ENCODE data around the gene AARS2. TPM values are rescaled to one million over a fixed set of nuclear protein-coding genes. Genes with fewer than 3 reads are reported as not detected.

Gene AARS2
- total RNA-seq, 4 donors from 2014 or later: 9.0 to 21.9 (median 12.2) TPM

DNA sequence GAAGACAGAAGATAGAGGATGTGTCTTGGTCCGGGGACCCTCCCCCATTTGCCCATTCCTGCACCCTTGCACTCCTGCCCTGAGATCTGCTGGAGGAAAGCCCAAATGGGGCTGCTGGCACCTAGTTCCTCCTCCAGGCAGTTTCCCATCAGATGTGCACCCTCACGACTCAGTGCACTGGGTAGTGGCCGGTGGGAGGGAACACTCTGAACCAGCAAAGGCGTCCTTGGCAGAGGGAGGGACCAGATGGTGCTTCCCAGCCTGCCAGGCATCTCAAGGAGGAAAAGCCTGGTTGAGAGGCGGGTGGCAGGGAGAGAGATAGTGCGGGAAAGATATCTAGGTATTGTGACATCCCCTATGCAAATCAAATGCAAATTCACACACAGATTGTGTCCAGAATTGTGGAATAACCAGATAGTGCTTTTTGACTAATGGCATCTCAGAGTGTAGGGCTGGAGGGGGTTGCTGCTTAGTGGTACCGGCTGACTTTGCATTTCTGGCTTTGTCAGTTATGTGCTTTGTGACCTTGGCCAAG is 23.4 kb downstream of the AARS2 start:
- intact Hi-C loops (cut with DNase I): no loop called here
- H3K27me3 ChIP-seq: peaks cover 0 to 98% (median under 1%) of the 10 kb centered on the region in 4 donors

DNA sequence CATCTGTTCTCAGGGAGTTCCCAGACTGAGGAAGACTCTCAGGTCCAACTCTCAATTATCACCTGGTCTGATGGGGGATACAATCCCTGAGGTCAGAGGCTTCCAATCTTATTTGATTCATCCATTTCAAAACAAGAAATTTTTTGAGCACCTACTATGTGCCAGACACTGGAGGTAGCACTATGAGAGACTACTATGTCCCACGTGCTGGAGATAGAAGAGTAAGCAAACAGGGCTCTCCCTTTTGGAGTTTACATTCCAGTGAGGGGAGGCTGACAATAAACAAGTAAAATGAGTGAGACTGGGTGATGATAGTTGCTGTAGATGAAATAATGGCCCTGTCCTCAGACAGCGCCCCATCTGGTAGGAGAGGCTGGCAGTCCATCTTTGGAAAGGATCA is 26.4 kb downstream of the AARS2 start:
- intact Hi-C loops (cut with DNase I): no loop called here
- Histone ChIP-seq H3K27me3 (peaks cover 0 to 84% (median 0%) of the 10 kb centered on the region in 4 donors), H3K9me3 (no peaks in the 10 kb centered on the region), H3K36me3 (no peaks in the 10 kb centered on the region), H3K4me3 (no peak overlapping the region), H3K27ac (no peak overlapping the region), H3K4me1 (no peaks in the 10 kb centered on the region)
- TF ChIP-seq POLR2A (IDR thresholded peaks at IDR 0.05): no peak
- TF ChIP-seq, protein P1, sequence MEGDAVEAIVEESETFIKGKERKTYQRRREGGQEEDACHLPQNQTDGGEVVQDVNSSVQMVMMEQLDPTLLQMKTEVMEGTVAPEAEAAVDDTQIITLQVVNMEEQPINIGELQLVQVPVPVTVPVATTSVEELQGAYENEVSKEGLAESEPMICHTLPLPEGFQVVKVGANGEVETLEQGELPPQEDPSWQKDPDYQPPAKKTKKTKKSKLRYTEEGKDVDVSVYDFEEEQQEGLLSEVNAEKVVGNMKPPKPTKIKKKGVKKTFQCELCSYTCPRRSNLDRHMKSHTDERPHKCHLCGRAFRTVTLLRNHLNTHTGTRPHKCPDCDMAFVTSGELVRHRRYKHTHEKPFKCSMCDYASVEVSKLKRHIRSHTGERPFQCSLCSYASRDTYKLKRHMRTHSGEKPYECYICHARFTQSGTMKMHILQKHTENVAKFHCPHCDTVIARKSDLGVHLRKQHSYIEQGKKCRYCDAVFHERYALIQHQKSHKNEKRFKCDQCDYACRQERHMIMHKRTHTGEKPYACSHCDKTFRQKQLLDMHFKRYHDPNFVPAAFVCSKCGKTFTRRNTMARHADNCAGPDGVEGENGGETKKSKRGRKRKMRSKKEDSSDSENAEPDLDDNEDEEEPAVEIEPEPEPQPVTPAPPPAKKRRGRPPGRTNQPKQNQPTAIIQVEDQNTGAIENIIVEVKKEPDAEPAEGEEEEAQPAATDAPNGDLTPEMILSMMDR (IDR thresholded peaks at IDR 0.05): no peak
- 49 to 50% methylated on average over 2 of the region's 2 CpGs for WGBS, 2 donors
- no peak for DNase-seq

More for the DNA sequence above, 23.4 kb downstream of the AARS2 start:
- H3K36me3 ChIP-seq: no peaks in the 10 kb centered on the region
- H3K9me3 ChIP-seq: no peaks in the 10 kb centered on the region
- no peak overlapping the region for H3K4me3 ChIP-seq
- WGBS, 2 donors: 42 to 58% methylated on average over 4 to 5 of the region's 7 CpGs
- no peak for DNase-seq
- no peak for TF ChIP-seq POLR2A (IDR thresholded peaks at IDR 0.05)
- TF ChIP-seq, protein P1 (IDR thresholded peaks at IDR 0.05): no peak
- H3K27ac ChIP-seq: no peak overlapping the region
- no peaks in the 10 kb centered on the region for H3K4me1 ChIP-seq

DNA sequence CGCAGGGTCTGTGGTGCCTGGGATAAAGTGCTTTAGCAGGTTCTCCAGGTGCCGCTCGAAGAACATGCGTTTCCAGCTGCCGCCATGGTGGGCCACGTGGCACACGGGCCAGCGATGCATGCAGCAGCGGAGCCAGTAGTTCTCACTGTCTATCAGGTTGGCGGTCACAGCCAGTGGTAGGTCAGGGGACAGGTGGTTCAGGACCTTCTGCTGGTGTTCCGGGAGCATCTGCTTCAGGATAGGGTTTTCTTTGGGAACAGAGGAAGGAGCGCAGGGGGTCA is 26.9 kb downstream of the AARS2 start:
- Histone ChIP-seq H3K27me3 (peaks cover 0 to 79% (median 0%) of the 10 kb centered on the region in 4 donors), H3K9me3 (no peaks in the 10 kb centered on the region), H3K4me3 (no peak overlapping the region), H3K4me1 (no peaks in the 10 kb centered on the region), H3K27ac (no peak overlapping the region), H3K36me3 (no peaks in the 10 kb centered on the region)
- no peak for DNase-seq
- TF ChIP-seq POLR2A (IDR thresholded peaks at IDR 0.05): no peak
- TF ChIP-seq, protein P1 (IDR thresholded peaks at IDR 0.05): no peak
- intact Hi-C loops (cut with DNase I): no loop called here
- WGBS, 2 donors: 95 to 100% methylated on average over 1 to 6 of the region's 12 CpGs

DNA sequence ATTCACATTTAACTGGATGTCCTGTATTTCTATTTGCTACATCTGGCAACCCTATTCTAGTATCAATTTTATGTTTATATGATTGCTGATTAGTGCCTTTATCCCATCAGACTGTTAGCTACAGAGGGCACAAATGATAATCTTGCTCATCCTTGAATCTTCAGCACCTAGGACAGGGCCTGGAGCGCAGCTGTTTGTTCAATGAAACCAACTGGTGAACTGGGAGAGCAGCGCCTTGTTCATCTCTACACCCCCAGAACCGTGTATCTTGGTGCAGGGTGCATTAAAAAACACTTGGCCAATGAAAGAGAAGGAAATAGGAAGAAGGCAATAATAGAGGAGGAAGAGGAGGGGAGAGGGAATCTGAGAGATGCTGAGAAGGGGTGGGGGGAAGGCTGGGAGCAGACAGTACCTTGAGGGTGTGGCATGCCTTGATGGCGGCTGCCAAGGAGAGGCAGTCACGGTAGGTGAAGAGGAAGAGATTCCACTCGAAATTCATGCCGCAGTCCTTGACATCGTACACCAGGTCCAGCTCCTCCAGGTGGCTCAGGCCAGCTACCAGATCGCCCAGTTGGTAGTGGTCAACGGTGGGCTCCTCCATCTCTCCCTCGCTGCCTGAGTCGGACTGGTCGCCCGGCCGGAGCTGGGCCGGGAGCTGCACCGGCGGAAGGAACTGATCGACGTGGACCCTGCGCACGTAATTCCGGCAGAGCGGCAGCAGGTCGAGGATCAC is 27.4 kb downstream of the AARS2 start:
- 50 to 60% methylated on average over 7 to 9 of the region's 25 CpGs for WGBS, 2 donors
- H3K9me3 ChIP-seq: no peaks in the 10 kb centered on the region
- H3K27ac ChIP-seq: no peak overlapping the region
- no peak for TF ChIP-seq POLR2A (IDR thresholded peaks at IDR 0.05)
- TF ChIP-seq, protein P1 (IDR thresholded peaks at IDR 0.05): no peak
- no peak overlapping the region for H3K4me3 ChIP-seq
- DNase-seq: no peak
- intact Hi-C loops (cut with DNase I): no loop called here
- H3K36me3 ChIP-seq: no peaks in the 10 kb centered on the region
- no peaks in the 10 kb centered on the region for H3K4me1 ChIP-seq
- peaks cover 0 to 76% (median 0%) of the 10 kb centered on the region in 4 donors for H3K27me3 ChIP-seq

DNA sequence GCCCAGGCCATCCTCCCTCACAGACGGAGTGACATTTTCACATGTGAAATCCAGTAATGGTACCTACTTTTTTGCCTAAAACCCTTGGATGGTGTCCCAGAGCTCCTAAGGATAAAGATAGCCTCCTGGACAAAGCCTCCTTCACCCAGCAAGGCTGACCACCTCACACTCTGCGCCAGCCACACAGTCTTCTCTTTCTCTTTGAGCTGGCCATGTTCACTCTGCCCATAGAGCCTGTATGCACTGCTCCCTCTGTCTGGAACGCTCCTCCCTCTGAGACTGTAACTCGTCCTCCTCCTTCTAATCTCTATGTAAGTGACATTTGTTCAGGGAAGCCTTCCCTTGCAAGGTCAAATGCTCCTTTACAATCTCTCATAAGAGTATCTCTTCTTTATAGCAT is 28.3 kb downstream of the AARS2 start:
- TF ChIP-seq, protein P1 (IDR thresholded peaks at IDR 0.05): no peak
- TF ChIP-seq POLR2A (IDR thresholded peaks at IDR 0.05): no peak
- no peaks in the 10 kb centered on the region for H3K9me3 ChIP-seq
- H3K36me3 ChIP-seq: no peaks in the 10 kb centered on the region
- H3K4me1 ChIP-seq: no peaks in the 10 kb centered on the region
- WGBS, 2 donors: 67 to 69% methylated on average over 4 of the region's 4 CpGs
- peaks cover 0 to 75% (median 0%) of the 10 kb centered on the region in 4 donors for H3K27me3 ChIP-seq
- no peak overlapping the region for H3K4me3 ChIP-seq
- no peak overlapping the region for H3K27ac ChIP-seq
- intact Hi-C loops (cut with DNase I): no loop called here
- no peak for DNase-seq
